Activated gamma-delta T cell (primary cell): Measurements from ENCODE around the gene C12orf75.
"Not testable (repeated sequence)": the region's sequence is repeated elsewhere in the genome, so short reads cannot be mapped to it uniquely, and the experiment has no call there.

ENCODE experiments used
- DNase-seq: peaks from one replicate; lab custom pipeline; 2025; lab: John Stamatoyannopoulos, UW
- total RNA-seq, 2 donors: gene quantifications; one replicate each; lab custom pipeline; 2026; lab: John Stamatoyannopoulos, UW

C12orf75 gene
- 31.7 to 56.3 reads per million in 2 donors for total RNA-seq

- peak; percentile 81 for DNase-seq
These were observed at the start of gene C12orf75 for GRCh38 chr12:105330283-105330930. Gene C12orf75, plus strand, starts transcription at chr12:105330691. Its CDS starts 201 bp downstream, at chr12:105330892.

GRCh38 chr12:105280966-105281693 is 49.4 kb upstream of the C12orf75 start:
- no peak for DNase-seq

GRCh38 chr12:105281694-105282049 is 48.8 kb upstream of the C12orf75 start:
- no peak for DNase-seq

DNA sequence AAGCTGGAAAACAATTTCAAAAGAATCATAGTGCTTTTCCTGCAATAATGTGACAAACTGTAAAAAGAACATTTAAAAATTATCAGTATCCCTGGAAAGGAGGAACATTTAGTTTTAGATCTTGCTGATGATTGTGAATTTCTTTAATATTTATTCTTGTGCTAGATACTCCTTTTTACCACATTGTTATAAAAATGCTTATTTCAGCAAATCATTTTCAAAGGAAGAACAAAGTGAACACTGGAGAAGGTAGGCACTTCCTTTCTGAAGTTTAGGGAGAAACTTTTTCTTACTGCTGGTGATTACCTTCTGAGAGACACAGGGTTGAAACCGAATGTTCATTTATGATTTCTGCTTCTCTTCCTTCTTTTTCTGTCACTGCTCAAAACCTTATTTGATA is 45.1 kb upstream of the C12orf75 start:
- DNase-seq, result no peak

DNA sequence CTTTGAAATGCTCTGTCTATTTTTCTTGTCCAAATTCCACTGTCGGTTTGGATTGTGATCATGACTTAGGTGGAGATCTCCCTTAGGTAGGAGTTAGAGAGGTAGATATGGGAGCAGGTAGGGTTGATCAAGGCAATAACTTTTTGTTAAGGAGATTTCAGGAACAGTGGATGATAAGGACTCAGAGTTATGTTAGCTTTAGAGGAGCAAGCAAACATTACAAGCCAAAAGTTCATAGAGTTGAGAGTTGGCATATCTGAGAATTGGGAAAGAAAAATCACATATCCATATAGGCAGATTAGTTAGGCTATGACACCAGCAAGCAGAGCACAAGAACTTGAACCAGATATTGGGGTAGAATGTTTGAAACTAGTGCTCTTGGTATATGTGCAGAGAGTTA is 43.1 kb upstream of the C12orf75 start:
- DNase-seq, result no peak

- DNase-seq, result no peak
These were observed 42.0 kb upstream of the C12orf75 start for GRCh38 chr12:105288311-105288996.

- no peak for DNase-seq
These were observed 41.2 kb upstream of the C12orf75 start for GRCh38 chr12:105289114-105289904.

DNA sequence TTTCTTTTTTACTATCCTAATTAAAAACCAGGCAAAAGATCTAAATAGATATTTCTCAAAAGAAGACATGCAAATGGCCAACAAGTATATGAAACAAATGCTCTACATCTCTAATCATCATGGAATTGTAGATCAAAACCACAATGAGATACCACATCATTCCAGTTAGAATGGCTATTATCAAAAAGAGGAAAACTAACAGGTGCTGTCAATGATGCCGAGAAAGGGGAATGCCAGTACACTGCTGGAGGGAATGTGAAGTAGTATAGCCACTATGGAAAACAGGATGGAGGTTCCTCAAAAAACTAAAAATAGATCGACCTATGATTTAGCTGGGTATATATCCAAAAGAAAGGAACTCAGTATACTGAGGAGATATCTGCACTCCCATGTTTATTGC is 39.0 kb upstream of the C12orf75 start:
- no peak for DNase-seq

- no peak for DNase-seq
These were observed 37.8 kb upstream of the C12orf75 start for GRCh38 chr12:105292705-105293104.

- no peak for DNase-seq
These were observed 37.3 kb upstream of the C12orf75 start for GRCh38 chr12:105293187-105293586.

DNA sequence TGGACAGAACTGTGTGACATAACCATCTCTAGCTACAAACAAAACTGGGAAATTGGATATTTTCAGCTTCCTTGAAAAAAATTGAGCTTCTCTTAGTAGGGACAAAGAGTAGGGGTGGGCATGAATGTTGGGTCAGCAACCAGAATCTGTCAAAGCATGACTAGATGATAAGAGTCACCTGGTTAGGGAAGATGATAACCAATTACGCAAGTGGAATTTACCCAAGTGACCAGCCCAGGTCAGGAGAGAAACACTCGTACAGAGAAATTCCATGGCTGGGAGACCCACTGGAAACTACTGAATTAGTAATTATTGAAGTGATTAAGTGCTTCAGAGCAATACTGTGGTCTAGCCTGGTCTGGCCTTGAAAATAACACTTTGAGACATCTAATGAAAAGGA is 36.3 kb upstream of the C12orf75 start:
- DNase-seq, result no peak

GRCh38 chr12:105294886-105295479 is 35.5 kb upstream of the C12orf75 start:
- no peak for DNase-seq

DNA sequence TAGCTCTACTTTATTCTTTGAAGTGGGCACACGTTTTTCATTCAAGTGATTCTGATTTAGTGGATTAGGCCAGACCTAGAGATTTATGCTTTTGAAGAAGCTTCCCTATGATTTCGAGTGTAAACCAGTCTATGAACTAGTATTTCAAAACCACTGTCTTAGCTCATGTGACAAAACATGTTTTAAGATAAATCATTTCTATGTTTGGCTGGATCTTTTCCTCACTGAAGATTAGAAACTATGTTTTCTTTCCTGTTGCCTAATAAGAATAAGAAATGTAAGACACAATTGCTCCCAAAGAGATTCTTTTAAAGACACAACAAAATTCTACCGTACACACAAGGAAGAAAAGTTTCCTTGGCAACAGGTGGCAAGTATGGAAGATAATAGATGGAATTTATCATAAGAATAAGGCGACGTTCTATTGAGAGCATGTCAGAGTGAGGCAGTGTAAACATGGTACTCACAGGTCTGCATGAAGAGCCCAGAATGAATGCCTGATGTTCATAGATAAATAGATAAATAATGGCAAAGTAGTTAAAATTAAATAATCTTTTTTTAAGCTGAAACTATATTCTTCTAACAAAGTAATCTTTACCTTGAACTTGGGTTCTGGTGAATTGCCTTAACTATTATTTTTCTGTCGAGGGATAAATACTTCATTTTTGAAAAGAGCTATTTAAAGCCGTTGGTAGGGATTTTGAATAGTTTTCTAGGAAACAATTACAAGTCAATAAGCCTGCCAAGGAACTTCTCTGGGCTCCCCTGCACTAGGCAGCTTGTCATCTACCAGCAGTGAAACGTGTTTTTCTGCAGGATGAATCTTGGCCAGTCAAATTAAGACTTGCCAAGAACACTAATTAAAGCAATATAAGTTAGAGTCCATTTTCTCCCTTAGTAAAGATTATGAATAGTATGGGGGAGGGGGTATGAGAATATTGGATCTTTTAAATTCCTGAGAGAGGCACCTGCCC is 34.1 kb upstream of the C12orf75 start:
- DNase-seq, result no peak

GRCh38 chr12:105300883-105301282 is 29.6 kb upstream of the C12orf75 start:
- DNase-seq, result no peak

DNA sequence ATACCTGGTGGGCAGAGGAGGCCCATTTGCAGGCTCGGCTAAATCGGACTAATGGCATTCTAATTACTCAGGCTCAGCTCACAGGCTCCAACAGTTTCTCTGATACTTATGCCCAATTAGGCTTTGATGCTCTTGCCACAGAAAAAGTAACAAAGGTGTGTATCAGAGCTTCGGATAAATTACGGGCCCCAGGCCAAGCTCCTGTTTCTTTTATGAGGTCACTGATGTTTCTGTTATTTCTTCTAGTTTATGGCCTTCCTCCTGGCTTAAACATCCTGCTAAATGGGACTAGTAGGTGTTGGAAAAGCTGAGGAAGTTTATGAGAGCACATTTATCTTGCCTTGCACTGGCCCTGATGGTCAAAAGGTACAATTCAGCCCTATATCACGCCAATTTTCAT is 28.8 kb upstream of the C12orf75 start:
- no peak for DNase-seq

- DNase-seq, result not testable (repeated sequence)
These were observed 27.5 kb upstream of the C12orf75 start for GRCh38 chr12:105302986-105303385.

DNA sequence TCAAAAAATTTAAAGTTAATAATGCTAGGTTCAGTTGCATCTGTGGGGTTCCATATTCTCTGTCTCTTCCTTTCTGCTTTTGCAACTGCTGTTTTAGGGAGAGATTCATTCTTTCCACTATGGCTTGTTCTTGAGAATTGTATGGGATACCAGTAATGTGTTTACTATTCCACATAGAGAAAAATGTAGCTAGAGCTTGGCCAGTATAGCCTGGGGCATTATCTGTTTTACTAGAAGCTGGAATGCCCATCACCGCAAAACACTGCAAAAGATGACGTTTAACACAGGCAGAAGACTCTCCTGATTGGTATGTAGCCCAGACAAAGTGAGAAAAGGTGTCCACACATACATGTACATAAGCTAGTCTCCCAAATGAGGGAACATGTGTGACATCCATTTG is 25.9 kb upstream of the C12orf75 start:
- not testable (repeated sequence) for DNase-seq

DNA sequence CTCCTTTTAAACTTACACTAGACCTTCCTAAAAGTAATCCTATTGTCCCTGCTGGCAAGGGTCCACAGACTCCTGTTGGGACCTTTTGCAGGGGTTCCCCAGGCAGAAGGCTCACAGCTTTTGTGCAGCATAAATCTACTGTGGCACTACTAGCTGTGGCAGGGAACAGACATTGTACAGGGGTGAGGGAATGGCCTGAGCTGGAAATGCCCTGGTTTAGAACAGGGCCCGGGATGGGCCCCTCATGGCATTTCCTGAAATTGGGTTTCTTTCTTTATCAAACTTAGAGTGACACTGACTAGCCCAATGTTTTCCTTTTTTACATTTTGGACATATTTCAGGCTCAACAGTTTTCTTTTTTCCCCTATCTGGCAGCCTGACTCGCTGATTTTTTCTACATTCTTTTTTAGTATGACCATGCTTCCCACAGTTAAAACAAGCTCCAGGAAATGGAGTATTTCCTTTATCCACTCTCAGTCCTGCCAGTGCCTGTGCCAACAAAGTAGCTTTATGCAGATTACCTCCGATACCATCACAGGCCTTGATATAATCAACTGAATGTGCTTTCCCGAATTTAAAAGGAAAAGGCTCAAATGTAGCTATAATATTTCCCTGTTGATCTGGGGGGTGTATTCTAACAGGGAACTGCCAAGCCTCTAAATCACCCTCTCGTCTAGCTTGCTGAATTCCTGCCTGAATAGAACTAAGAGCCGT is 22.7 kb upstream of the C12orf75 start:
- DNase-seq, result not testable (repeated sequence)

DNA sequence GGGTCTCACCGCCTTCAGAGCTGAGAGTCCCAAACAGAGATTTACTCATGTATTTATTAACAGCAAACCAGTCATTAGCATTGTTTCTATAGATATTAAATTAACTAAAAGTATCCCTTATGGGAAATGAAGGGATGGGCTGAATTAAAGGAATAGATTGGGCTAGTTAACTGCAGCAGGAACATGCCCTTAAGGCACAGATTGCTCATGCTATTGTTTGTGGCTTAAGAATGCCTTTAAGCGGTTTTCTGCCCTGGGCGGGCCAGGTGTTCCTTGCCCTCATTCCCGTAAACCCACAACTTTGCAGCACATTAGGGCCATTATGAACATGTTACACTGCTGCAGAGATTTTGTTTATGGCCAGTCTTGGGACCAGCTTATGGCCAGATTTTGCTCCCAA is 21.7 kb upstream of the C12orf75 start:
- DNase-seq, result not testable (repeated sequence)

GRCh38 chr12:105309384-105309783 is 21.1 kb upstream of the C12orf75 start:
- not testable (repeated sequence) for DNase-seq
